ENCODE measurements around the gene TSC2. TPM values are rescaled to one million over a fixed set of nuclear protein-coding genes. Genes with fewer than 3 reads are reported as not detected.

TSC2 gene
- total and polyA plus RNA-seq, 12 donors: 18.6 to 333 (median 92.6) TPM

DNA sequence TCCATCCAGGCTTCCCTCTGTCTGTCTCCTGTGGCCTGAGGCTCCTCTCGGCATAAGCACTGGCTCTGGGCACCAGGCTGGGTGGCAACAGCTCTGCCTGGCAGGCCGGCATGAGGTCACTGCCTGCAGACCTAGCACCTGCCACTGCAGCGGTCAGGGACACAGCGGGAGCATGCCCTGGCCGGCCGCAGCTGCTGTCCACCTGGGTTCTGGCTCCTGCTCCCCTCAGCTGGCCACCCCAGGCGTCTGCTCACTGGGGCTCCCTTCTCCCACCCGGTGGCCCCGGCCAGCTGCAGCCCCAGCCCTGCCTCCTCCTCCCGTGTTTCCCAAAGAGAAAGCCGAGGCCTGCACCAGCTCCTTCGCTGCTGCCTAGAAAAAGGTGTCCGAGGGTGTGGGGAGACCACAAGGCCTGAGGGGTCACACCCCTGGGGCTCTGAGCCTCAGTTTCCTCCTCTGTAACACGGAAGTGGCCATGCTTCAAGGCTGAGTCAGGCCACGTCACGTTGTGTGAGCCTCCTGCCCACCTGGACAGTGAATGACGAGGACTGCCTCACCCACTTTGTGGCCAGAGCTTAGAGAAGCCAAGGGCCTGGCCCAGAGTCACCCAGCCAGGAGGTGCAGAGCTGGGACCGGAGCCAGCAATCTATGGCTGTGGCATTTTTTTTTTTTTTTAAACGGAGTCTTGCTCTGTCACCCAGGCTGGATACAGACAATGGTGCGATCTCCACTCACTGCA is 6.8 kb upstream of the TSC2 start:
- Histone ChIP-seq H3K27ac (peak overlapping the region in 1 of 5 donors; percentile 78), H3K4me1 (replicated peaks in 1 of 2) (peaks cover 0 to 34% of the 10 kb centered on the region in 2 donors), H3K27me3 (no peaks in the 10 kb centered on the region), H3K36me3 (replicated peaks in 1 of 2) (no peaks in the 10 kb centered on the region), H3K9me3 (replicated peaks in 1 of 3) (no peaks in the 10 kb centered on the region), H3K4me3 (no peak overlapping the region)
- WGBS, 4 donors: 82 to 86% (median 84%) methylated on average over 3 to 20 of the region's 20 CpGs
- intact Hi-C loops (cut with DNase I): no loop called here
- DNase-seq: peak in 1 of 7 donors; percentile 70
- TF ChIP-seq POLR2A (IDR thresholded peaks at IDR 0.05): no peak
- TF ChIP-seq, protein P1, sequence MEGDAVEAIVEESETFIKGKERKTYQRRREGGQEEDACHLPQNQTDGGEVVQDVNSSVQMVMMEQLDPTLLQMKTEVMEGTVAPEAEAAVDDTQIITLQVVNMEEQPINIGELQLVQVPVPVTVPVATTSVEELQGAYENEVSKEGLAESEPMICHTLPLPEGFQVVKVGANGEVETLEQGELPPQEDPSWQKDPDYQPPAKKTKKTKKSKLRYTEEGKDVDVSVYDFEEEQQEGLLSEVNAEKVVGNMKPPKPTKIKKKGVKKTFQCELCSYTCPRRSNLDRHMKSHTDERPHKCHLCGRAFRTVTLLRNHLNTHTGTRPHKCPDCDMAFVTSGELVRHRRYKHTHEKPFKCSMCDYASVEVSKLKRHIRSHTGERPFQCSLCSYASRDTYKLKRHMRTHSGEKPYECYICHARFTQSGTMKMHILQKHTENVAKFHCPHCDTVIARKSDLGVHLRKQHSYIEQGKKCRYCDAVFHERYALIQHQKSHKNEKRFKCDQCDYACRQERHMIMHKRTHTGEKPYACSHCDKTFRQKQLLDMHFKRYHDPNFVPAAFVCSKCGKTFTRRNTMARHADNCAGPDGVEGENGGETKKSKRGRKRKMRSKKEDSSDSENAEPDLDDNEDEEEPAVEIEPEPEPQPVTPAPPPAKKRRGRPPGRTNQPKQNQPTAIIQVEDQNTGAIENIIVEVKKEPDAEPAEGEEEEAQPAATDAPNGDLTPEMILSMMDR (IDR thresholded peaks at IDR 0.05): no peak

DNA sequence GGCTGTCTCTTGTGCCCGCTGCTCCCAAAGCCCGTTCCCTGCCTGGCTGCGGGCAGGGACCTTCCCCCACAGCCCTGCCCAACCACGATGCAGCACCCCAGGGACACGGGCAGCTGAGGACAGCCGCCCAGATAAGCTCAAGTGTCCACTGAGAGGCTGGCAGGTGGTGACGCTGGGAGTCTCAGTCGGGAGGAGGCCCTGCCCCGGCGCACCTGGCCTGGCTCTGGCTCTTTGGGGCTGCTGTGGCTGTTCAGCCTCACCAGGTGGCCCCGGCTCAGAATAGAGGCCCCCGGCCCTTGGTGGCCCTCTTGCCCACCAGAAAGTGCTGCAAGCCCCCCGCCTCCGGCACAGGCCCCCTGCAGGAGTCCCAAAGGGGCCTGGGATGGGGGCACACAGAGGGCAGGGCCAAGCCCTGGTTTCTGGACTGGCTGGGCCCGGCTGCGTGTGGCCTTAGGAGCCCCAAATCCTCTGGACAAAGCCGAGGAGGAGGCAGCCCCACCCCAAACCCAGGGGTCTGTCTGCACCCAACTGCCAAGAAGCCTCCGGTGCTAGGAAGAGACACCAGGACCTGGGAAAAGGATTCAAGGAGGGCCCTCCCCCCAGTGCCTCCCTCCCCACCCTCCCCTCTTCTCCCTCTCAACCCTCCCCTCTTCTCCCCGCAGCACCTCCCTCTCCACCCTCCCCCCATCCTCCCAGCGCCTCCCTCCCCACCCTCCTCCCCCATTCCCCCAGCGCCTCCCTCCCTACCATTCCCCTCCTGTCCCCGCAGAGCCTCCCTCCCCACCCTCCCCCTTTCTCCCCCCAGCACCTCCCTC is 5.4 kb upstream of the TSC2 start:
- no peak overlapping the region for H3K4me3 ChIP-seq

DNA sequence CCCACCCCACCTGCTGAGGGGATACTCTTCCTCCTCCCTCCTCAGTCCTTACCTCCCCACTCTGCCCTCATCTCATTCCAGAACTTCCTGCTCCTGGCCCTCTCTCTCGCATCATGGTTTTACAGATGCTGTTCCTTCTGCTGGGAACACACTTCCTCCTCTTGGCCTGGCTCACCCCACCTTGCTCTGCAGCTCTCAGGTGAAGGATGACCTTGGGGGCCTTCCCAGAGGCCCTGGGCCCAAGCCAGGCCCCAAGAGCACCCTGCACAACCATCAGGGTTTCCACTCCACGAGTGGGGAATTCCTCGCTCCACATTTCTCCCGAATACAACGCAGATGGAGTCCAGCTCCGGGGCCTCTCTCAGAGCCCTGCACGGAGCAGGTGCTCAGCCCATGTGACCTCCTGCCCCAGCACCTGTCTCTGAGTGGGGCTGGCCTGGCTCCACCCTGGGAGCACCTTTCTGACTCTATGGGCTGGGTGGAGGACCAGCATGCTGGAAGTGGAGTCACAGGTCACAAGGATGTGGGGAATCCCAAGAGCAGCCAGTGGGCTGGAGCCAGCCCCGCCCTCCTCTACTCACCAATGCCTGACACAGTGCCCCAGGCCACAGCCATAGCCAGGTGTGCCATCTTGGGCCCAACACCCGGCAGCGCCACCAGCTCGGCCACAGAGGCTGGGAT is 4.7 kb upstream of the TSC2 start:
- intact Hi-C loops (cut with DNase I): no loop called here
- H3K9me3 ChIP-seq (replicated peaks in 1 of 3): no peaks in the 10 kb centered on the region
- 80 to 93% (median 87%) methylated on average over 10 to 11 of the region's 11 CpGs for WGBS, 4 donors
- no peak overlapping the region for H3K27ac ChIP-seq
- TF ChIP-seq POLR2A (IDR thresholded peaks at IDR 0.05): no peak
- TF ChIP-seq, protein P1 (IDR thresholded peaks at IDR 0.05): no peak
- DNase-seq: no peak
- no peaks in the 10 kb centered on the region for H3K36me3 ChIP-seq (replicated peaks in 1 of 2)
- no peaks in the 10 kb centered on the region for H3K27me3 ChIP-seq
- peaks cover 0 to 33% of the 10 kb centered on the region in 2 donors for H3K4me1 ChIP-seq (replicated peaks in 1 of 2)
- no peak overlapping the region for H3K4me3 ChIP-seq

More for the DNA sequence above, 5.4 kb upstream of the TSC2 start:
- Histone ChIP-seq H3K36me3 (replicated peaks in 1 of 2) (no peaks in the 10 kb centered on the region), H3K4me1 (replicated peaks in 1 of 2) (peaks cover 0 to 33% of the 10 kb centered on the region in 2 donors), H3K27me3 (no peaks in the 10 kb centered on the region), H3K9me3 (replicated peaks in 1 of 3) (no peaks in the 10 kb centered on the region), H3K27ac (no peak overlapping the region)
- TF ChIP-seq, protein P1 (IDR thresholded peaks at IDR 0.05): no peak
- no peak for TF ChIP-seq POLR2A (IDR thresholded peaks at IDR 0.05)
- intact Hi-C loops (cut with DNase I): no loop called here
- no peak for DNase-seq
- WGBS, 4 donors: 63 to 83% (median 80%) methylated on average over 6 to 22 of the region's 22 CpGs
